ENCODE measurements around the gene VWA1.
"Not testable (repeated sequence)": the region's sequence is repeated elsewhere in the genome, so short reads cannot be mapped to it uniquely, and the experiment has no call there.

The VWA1 gene

GRCh38 chr1:1456683-1457255, 21.3 kb downstream of the VWA1 start:
- H3K27ac ChIP-seq (ENCODE audit: low read length); H3K9ac ChIP-seq (ENCODE audit: low read length); H3K4me3 ChIP-seq (ENCODE audit: low read length); H3K27me3 ChIP-seq (ENCODE audit: control insufficient read depth, insufficient read depth, low read length); H3K9me3 ChIP-seq (ENCODE audit: control insufficient read depth, low read depth, low read length); H3K36me3 ChIP-seq (ENCODE audit: control insufficient read depth, low read depth, low read length); H3K4me1 ChIP-seq (ENCODE audit: control insufficient read depth, low read depth, low read length): not testable (repeated sequence)

- H3K4me3 ChIP-seq (ENCODE audit: low read length); H3K27me3 ChIP-seq (ENCODE audit: control insufficient read depth, insufficient read depth, low read length); H3K4me1 ChIP-seq (ENCODE audit: control insufficient read depth, low read depth, low read length); H3K9me3 ChIP-seq (ENCODE audit: control insufficient read depth, low read depth, low read length); H3K9ac ChIP-seq (ENCODE audit: low read length); H3K36me3 ChIP-seq (ENCODE audit: control insufficient read depth, low read depth, low read length); H3K27ac ChIP-seq (ENCODE audit: low read length): not testable (repeated sequence)
Measured at GRCh38 chr1:1459156-1459555, 23.7 kb downstream of the VWA1 start.

DNA sequence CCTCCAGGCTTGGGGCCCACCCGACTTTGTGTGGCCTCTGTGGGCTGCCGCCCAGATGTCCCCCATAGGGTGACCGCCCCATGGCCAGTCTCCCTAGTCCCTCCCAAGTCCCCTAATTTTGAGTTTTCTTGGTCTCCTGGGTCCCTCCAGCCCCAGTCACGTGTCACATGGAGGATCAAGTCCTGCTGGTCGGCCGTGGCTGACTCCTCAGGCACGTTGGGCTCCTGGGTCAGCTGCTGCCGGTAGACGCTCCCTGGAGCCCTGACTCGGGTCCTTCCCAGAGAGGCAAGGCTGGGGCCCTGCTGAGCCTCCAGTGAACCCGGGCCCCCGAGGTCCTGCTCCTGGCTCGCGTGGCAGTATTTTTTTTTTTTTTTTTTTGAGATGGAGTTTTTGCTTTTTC, 24.2 kb downstream of the VWA1 start:
- not testable (repeated sequence) for H3K9ac ChIP-seq (ENCODE audit: low read length); H3K27me3 ChIP-seq (ENCODE audit: control insufficient read depth, insufficient read depth, low read length); H3K4me3 ChIP-seq (ENCODE audit: low read length); H3K27ac ChIP-seq (ENCODE audit: low read length); H3K4me1 ChIP-seq (ENCODE audit: control insufficient read depth, low read depth, low read length); H3K9me3 ChIP-seq (ENCODE audit: control insufficient read depth, low read depth, low read length); H3K36me3 ChIP-seq (ENCODE audit: control insufficient read depth, low read depth, low read length)

DNA sequence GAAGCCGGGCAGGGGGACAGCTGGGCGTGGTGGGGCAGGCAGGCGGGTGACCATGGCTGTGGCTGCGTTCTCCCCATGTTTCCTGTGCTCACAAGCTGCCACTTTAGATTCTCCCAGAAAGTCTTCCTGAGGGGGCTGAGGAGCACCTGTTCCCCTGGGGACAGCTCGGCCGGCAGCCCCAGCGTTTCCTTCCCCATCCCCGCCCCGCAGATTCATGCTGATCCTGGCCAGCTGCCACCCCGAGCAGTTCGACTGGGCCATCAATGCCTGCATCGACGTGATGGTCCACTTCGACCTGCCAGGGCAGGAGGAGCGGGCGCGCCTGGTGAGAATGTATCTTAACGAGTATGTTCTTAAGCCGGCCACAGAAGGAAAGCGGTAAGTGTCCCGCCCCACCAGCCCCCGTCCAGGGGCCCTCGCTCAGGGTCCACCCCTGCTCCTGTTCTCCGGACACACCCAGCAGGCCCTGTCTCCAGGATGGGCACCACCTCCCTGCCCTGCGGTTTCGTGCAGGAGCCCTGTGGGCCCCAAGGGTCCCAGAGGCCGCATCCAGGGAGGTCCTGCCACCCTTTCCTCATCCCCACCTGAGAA, 25.1 kb downstream of the VWA1 start:
- Histone ChIP-seq H3K27me3 (ENCODE audit: control insufficient read depth, insufficient read depth, low read length) (no peaks in the 10 kb centered on the region), H3K9me3 (ENCODE audit: control insufficient read depth, low read depth, low read length) (no peaks in the 10 kb centered on the region), H3K4me3 (ENCODE audit: low read length) (no peak overlapping the region), H3K27ac (ENCODE audit: low read length) (no peak overlapping the region), H3K4me1 (ENCODE audit: control insufficient read depth, low read depth, low read length) (no peaks in the 10 kb centered on the region), H3K9ac (ENCODE audit: low read length) (no peak overlapping the region), H3K36me3 (ENCODE audit: control insufficient read depth, low read depth, low read length) (no peaks in the 10 kb centered on the region)

- Histone ChIP-seq H3K9me3 (ENCODE audit: control insufficient read depth, low read depth, low read length) (no peaks in the 10 kb centered on the region), H3K27me3 (ENCODE audit: control insufficient read depth, insufficient read depth, low read length) (no peaks in the 10 kb centered on the region), H3K36me3 (ENCODE audit: control insufficient read depth, low read depth, low read length) (no peaks in the 10 kb centered on the region), H3K27ac (ENCODE audit: low read length) (no peak overlapping the region), H3K4me3 (ENCODE audit: low read length) (no peak overlapping the region), H3K9ac (ENCODE audit: low read length) (no peak overlapping the region), H3K4me1 (ENCODE audit: control insufficient read depth, low read depth, low read length) (no peaks in the 10 kb centered on the region)
Measured at GRCh38 chr1:1461721-1462317, 26.3 kb downstream of the VWA1 start.

DNA sequence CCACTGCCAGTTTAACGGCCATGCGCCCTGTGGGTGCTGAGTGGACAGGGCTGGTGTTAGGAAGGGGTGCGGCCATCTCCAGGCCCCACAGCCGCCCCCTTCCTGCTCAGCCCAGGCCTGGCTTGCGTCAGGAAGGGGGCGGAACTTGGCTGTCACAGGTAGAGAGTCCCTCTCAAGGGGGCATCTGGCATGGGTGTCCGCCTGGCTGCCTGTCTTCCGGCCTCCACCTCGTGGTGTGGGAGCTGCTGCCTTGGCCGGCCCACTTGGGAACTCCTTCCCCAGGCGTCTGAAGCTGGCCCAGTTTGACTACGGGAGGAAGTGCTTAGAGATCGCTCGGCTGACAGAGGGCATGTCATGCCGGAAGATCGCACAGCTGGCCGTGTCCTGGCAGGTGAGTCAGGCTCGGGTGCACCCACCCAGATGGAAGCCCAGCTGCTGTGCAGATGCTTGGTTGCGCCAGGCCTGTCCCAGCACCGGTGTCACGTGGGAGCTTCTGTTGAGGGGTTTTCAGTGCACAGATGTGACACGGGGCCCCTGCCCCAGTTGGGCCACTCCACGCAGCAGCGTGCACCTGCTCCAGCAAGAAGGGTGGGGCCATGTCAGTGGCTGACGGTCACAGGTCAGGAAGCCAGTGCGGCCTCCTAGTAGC, 27.0 kb downstream of the VWA1 start:
- Histone ChIP-seq H3K27ac (ENCODE audit: low read length) (no peak overlapping the region), H3K27me3 (ENCODE audit: control insufficient read depth, insufficient read depth, low read length) (no peaks in the 10 kb centered on the region), H3K9me3 (ENCODE audit: control insufficient read depth, low read depth, low read length) (no peaks in the 10 kb centered on the region), H3K36me3 (ENCODE audit: control insufficient read depth, low read depth, low read length) (no peaks in the 10 kb centered on the region), H3K4me1 (ENCODE audit: control insufficient read depth, low read depth, low read length) (no peaks in the 10 kb centered on the region), H3K9ac (ENCODE audit: low read length) (no peak overlapping the region), H3K4me3 (ENCODE audit: low read length) (no peak overlapping the region)

DNA sequence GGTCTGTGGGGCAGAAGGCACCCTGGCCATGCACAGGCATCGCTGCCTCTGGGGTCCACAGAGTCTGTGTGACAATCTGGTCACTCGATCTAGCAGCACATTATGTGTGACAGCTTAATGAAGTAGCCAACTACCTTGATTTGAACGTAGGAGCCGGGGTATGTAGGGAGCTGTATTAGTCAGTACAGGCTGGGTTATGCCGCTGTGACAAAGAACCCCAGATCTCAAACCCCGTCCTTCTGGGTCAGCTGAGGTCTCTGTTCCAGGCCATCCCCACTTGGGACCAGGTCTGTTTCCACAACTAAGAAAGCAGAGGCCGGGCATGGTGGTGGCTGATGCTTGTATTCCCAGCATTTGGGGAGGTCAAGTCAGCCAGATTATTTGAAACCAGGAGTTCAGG, 27.8 kb downstream of the VWA1 start:
- no peak overlapping the region for H3K9ac ChIP-seq (ENCODE audit: low read length)
- H3K9me3 ChIP-seq (ENCODE audit: control insufficient read depth, low read depth, low read length), result no peaks in the 10 kb centered on the region
- no peak overlapping the region for H3K27ac ChIP-seq (ENCODE audit: low read length)
- H3K4me1 ChIP-seq (ENCODE audit: control insufficient read depth, low read depth, low read length), result no peaks in the 10 kb centered on the region
- no peaks in the 10 kb centered on the region for H3K36me3 ChIP-seq (ENCODE audit: control insufficient read depth, low read depth, low read length)
- H3K4me3 ChIP-seq (ENCODE audit: low read length), result no peak overlapping the region
- no peaks in the 10 kb centered on the region for H3K27me3 ChIP-seq (ENCODE audit: control insufficient read depth, insufficient read depth, low read length)

DNA sequence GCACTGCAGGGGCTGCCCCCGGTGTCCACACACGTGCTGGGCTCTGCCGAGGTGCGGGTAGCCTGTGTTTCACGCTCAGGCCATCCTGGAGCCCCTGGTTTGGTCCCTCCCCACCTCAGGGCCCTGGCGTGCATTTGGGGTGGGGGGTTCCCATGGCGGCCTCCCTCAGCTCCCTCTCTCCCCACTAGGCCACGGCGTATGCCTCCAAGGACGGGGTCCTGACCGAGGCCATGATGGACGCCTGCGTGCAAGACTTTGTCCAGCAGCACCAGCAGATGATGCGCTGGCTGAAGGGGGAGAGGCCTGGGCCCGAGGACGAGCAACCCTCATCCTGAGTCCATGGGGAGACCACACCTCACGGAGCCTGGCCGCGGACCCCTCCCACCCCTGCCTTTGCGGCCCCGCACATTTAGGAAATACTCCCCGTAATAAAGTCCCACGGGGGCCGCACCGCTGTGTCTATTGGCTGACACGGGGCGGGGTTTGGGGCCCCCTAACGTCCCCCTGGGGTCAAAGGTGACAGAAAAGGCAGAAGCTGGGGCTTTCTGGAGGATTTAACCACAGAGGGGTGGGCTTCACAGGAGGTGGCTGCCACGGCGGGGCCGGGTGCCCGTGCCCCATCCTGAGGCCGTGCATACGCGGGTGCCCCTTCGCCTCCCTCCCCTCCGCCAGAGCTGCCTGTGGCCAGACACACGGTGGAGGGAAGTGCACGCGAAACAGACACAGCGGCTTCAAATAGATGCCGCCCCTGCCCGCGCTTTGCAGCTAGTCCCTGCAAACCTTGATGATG, 32.9 kb downstream of the VWA1 start:
- not testable (repeated sequence) for H3K27ac ChIP-seq (ENCODE audit: low read length); H3K36me3 ChIP-seq (ENCODE audit: control insufficient read depth, low read depth, low read length); H3K9me3 ChIP-seq (ENCODE audit: control insufficient read depth, low read depth, low read length); H3K4me3 ChIP-seq (ENCODE audit: low read length); H3K27me3 ChIP-seq (ENCODE audit: control insufficient read depth, insufficient read depth, low read length); H3K9ac ChIP-seq (ENCODE audit: low read length); H3K4me1 ChIP-seq (ENCODE audit: control insufficient read depth, low read depth, low read length)

DNA sequence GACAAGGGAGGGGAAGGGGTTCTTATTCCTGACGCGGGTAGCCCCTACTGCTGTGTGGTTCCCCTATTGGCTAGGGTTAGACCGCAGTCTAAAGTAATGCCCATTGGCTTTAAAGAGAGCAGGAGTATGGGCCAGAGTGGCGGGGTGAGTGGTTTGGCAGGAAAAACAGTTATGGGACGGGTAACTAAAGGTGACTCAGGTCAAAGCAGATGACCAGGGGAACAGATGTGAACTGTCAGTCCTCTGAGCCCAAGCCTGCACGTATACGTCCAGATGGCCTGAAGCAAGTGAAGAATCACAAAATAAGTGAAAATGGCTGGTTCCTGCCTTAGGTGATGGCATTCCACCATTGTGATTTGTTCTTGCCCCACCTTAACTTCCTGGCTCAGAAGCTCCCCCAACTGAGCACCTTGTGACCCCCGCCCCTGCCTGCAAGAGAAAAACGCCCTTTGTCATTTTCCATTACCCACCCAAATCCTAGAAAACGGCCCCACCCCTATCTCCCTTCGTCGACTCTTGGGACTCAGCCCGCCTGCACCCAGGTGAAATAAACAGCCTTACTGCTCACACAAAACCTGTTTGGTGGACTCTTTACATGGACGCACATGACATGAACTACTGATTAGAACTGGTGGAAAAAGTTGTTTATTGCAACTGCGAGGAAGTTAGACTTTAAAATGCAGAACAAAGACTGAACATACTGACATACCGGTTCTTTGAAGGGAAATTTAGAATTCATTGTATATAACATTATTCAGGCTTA, 35.3 kb downstream of the VWA1 start:
- no peaks in the 10 kb centered on the region for H3K9me3 ChIP-seq (ENCODE audit: control insufficient read depth, low read depth, low read length)
- H3K27ac ChIP-seq (ENCODE audit: low read length), result peak overlapping the region; percentile 31
- H3K27me3 ChIP-seq (ENCODE audit: control insufficient read depth, insufficient read depth, low read length), result no peaks in the 10 kb centered on the region
- H3K9ac ChIP-seq (ENCODE audit: low read length), result peak overlapping the region; percentile 86
- H3K4me3 ChIP-seq (ENCODE audit: low read length), result peak overlapping the region; percentile 100
- no peaks in the 10 kb centered on the region for H3K36me3 ChIP-seq (ENCODE audit: control insufficient read depth, low read depth, low read length)
- no peaks in the 10 kb centered on the region for H3K4me1 ChIP-seq (ENCODE audit: control insufficient read depth, low read depth, low read length)

DNA sequence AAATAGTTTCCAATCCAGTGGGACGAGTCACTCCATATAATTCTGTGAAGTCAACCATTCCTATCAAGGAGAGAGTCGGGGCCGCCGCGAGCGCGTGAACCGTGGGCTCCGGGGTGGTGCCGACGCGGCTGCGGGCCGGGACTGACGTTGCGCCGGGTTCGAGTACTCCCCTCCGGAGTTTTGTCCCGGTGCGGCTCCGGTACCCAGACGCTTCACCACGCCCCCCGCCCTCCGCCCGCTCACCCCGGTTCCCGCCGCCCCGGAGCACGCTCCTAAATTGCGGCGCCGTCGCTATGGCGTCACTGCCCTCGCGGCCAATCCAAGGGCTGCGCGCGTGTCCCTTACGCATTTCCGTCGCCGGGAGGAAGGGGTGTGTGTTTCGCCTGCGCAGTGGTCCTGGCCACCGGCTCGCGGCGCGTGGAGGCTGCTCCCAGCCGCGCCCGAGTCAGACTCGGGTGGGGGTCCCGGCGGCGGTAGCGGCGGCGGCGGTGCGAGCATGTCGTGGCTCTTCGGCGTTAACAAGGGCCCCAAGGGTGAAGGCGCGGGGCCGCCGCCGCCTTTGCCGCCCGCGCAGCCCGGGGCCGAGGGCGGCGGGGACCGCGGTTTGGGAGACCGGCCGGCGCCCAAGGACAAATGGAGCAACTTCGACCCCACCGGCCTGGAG, 36.0 kb downstream of the VWA1 start, which contains the start of gene ATAD3B:
ATAD3B (plus strand) TSS at position 377 of the 664 bp plus-strand sequence; CDS start at position 497, 120 bp downstream.
- peak within 1 kb of the TSS; percentile 100 for H3K4me3 ChIP-seq (ENCODE audit: low read length)
- peak within 1 kb of the TSS; percentile 31 for H3K27ac ChIP-seq (ENCODE audit: low read length)
- H3K9ac ChIP-seq (ENCODE audit: low read length), result peak within 1 kb of the TSS; percentile 86
- H3K36me3 ChIP-seq (ENCODE audit: control insufficient read depth, low read depth, low read length), result no peaks in the 10 kb centered on the region
- no peaks in the 10 kb centered on the region for H3K4me1 ChIP-seq (ENCODE audit: control insufficient read depth, low read depth, low read length)
- H3K27me3 ChIP-seq (ENCODE audit: control insufficient read depth, insufficient read depth, low read length), result no peaks in the 10 kb centered on the region
- no peaks in the 10 kb centered on the region for H3K9me3 ChIP-seq (ENCODE audit: control insufficient read depth, low read depth, low read length)
